Panc1 (cell line): ENCODE results near the gene AFDN.

Experiments
- CTCF ChIP-seq: fragments of 450-650 bp; IDR thresholded peaks from 2 replicates; pipeline ENCODE4 v1.5.1; 2017; ENCODE audit warnings: mild to moderate bottlenecking
- POLR2AphosphoS5 ChIP-seq: IDR thresholded peaks from 2 replicates; pipeline ENCODE4 v1.6.1; 2012; ENCODE audit warnings: mild to moderate bottlenecking, low read depth, low read length, moderate library complexity
- REST ChIP-seq, 2 experiments: IDR thresholded peaks; 2 replicates each; pipeline ENCODE4 v1.6.1; 2011 to 2012; ENCODE audit warnings: low read depth in 2 of 2, control low read depth in 1 of 2, low read length in 1 of 2, mild to moderate bottlenecking in 1 of 2, moderate library complexity in 1 of 2; ENCODE audit not compliant: insufficient read depth in 1 of 2
- SIN3A ChIP-seq: IDR thresholded peaks from 2 replicates; pipeline ENCODE4 v1.6.1; 2012; ENCODE audit warnings: low read depth, mild to moderate bottlenecking, low read length, moderate library complexity, borderline replicate concordance; ENCODE audit not compliant: insufficient read depth

DNA sequence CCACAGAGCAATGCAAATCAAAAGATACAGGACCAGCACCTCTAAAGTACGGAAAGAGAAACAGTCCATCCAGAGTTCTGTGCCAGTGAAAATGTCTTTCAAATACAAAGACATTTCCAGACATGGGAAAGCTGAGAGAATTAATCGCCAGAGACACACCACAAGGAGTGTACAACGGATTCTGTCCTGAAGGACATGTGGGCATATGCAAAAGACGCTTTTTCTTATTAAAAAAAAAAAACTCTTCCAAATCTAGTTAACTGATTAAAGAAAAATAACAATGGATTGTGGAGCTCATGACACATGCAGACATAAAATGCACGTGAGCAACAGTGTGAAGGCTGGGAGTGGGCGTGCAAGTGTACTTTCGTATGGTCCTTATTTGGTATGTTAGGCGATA lies 193.5 kb downstream of the AFDN start:
- TF ChIP-seq CTCF, result no peak
- TF ChIP-seq REST (IDR thresholded peaks at IDR 0.05; ENCODE audit: insufficient read depth in 1 of 2, low read depth in 2 of 2, low read length in 1 of 2), result no peak
- no peak for TF ChIP-seq SIN3A
- no peak for TF ChIP-seq POLR2AphosphoS5
